ENCODE measurements around the gene NRAS.

DNA sequence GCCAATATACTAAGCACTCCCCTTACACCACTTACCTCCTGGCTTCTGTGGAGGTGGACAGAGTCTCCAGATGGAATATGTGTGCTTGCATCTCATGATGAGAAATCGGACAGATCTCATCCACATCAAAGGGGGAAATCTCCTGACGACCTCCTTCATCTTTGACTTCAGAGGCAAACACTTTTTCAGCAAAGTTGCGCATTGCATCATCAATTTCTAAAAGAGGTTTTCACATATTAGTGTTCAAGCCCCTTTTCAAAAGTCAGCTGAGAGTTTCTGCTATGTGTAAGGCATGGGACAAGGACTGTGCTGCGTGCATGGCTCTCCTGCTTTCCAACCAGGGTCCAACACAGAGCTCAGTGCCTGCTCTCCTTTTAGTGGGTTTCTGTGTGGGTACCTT, 28.0 kb downstream of the NRAS start:
- no peak for TF ChIP-seq EZH2phosphoT487 (IDR thresholded peaks at IDR 0.05; ENCODE audit: insufficient read depth, low read depth)
- TF ChIP-seq EZH2 (IDR thresholded peaks at IDR 0.05; ENCODE audit: insufficient read depth, poor library complexity, severe bottlenecking), result no peak

All from GM23248 (cell line).